Mucosa of descending colon (tissue), 3 donors: ENCODE results near the gene TANC1. TPM values are rescaled to one million over a fixed set of nuclear protein-coding genes. Genes with fewer than 3 reads are reported as not detected.

Experiments used
- ATAC-seq: fragments of 200-7000 bp; cut with Tn5 transposase; one replicate; pipeline ENCODE4 v1.9.1; 2020; ENCODE audit warnings: mild to moderate bottlenecking, moderate library complexity
- DNase-seq, 3 donors: peaks; one replicate each; pipeline ENCODE4 v3.0.0-alpha.2; 2020
- H3K36me3 ChIP-seq: fragments of 200-600 bp; one replicate; pipeline ENCODE4 v1.8.0; 2021; ENCODE audit warnings: low read depth, mild to moderate bottlenecking
- H3K4me1 ChIP-seq: fragments of 200-600 bp; one replicate; pipeline ENCODE4 v1.8.0; 2021; ENCODE audit warnings: low read depth, mild to moderate bottlenecking
- H3K4me3 ChIP-seq: fragments of 200-600 bp; one replicate; pipeline ENCODE4 v1.8.0; 2021; ENCODE audit warnings: mild to moderate bottlenecking
- H3K9me3 ChIP-seq: fragments of 200-600 bp; one replicate; pipeline ENCODE4 v1.8.0; 2021; ENCODE audit warnings: mild to moderate bottlenecking
- CTCF ChIP-seq: fragments of 200-600 bp; IDR thresholded peaks from one replicate; pipeline ENCODE4 v1.8.0; 2022; ENCODE audit warnings: antibody characterized with exemption, mild to moderate bottlenecking
- intact Hi-C, 2 donors: fragments of 100-400 bp; cut with DNase I in 1 of 2; cut with micrococcal nuclease in 1 of 2; formaldehyde crosslinking; loops; one replicate each; pipeline versions ENCODE4 v1.11.0 to v1.11.1; 2022; cut with DNase I, micrococcal nuclease
- total RNA-seq, 3 donors: library from RNA; stranded (reverse); fragmentation: NEBNext Ultra II Directional in 2 of 3; extraction: Animal tissue kit (Norgen Biotek cat#: 25700) in 2 of 3; gene quantifications; one replicate each; pipeline versions ENCODE4 v1.2.1 to v1.2.4, GENCODE V29; 2021 to 2023
- donor health status: DM: no; HTN: no; CAD: no; lungs with moderate emphysema.
- donor health status: DM: no; HTN: no; CAD: no.
- donor health status: DM: no; HTN: yes; CAD: no.

The TANC1 gene
- total RNA-seq, 3 donors from 2014 or later, result 30.7 to 55.5 (median 41.0) TPM

- H3K9me3 ChIP-seq, result no peaks in the 10 kb centered on the region
- ATAC-seq, result no peak
- intact Hi-C loops, result no loop called here
- TF ChIP-seq CTCF, result no peak
- no peaks in the 10 kb centered on the region for H3K36me3 ChIP-seq
- H3K4me3 ChIP-seq, result no peak overlapping the region
- no peak for DNase-seq
- peaks cover 40% of the 10 kb centered on the region for H3K4me1 ChIP-seq
These were observed 189.1 kb downstream of the TANC1 start for GRCh38 chr2:159157361-159158209.

- intact Hi-C loops, result no loop called here
- no peaks in the 10 kb centered on the region for H3K36me3 ChIP-seq
- ATAC-seq, result no peak
- no peak overlapping the region for H3K4me3 ChIP-seq
- H3K9me3 ChIP-seq, result no peaks in the 10 kb centered on the region
- TF ChIP-seq CTCF, result no peak
- no peak for DNase-seq
- peaks cover 12% of the 10 kb centered on the region for H3K4me1 ChIP-seq
These were observed 192.0 kb downstream of the TANC1 start for GRCh38 chr2:159160412-159160811.

- intact Hi-C loops, result no loop called here
- H3K36me3 ChIP-seq, result no peaks in the 10 kb centered on the region
- no peak for TF ChIP-seq CTCF
- no peaks in the 10 kb centered on the region for H3K9me3 ChIP-seq
- H3K4me1 ChIP-seq, result peaks cover 9% of the 10 kb centered on the region
- no peak overlapping the region for H3K4me3 ChIP-seq
- DNase-seq (no peak), ATAC-seq (peak; percentile 10)
These were observed 192.5 kb downstream of the TANC1 start for GRCh38 chr2:159160954-159161353.

- Histone ChIP-seq H3K36me3 (no peaks in the 10 kb centered on the region), H3K4me3 (no peak overlapping the region), H3K4me1 (no peaks in the 10 kb centered on the region), H3K9me3 (no peaks in the 10 kb centered on the region)
- intact Hi-C loops, result no loop called here
- DNase-seq, result no peak
- no peak for ATAC-seq
- TF ChIP-seq CTCF, result no peak
These were observed 195.5 kb downstream of the TANC1 start for GRCh38 chr2:159163930-159164329.

GRCh38 chr2:159164457-159164911 is 196.0 kb downstream of the TANC1 start:
- Histone ChIP-seq H3K36me3 (no peaks in the 10 kb centered on the region), H3K4me3 (no peak overlapping the region), H3K4me1 (no peaks in the 10 kb centered on the region), H3K9me3 (no peaks in the 10 kb centered on the region)
- ATAC-seq (no peak), DNase-seq (no peak)
- no peak for TF ChIP-seq CTCF
- intact Hi-C loops, result no loop called here
